Hippocampal formation (tissue), 2 donors: Measurements from ENCODE around the gene AQP10.
"Not testable (repeated sequence)": the region's sequence is repeated elsewhere in the genome, so short reads cannot be mapped to it uniquely, and the experiment has no call there.

Source experiments
- DNase-seq, 2 donors: peaks; one replicate each; lab custom pipeline; 2025; lab: John Stamatoyannopoulos, UW

The AQP10 gene

GRCh38 chr1:154324241-154324640 lies 3.3 kb downstream of the AQP10 start:
- no peak for DNase-seq

DNA sequence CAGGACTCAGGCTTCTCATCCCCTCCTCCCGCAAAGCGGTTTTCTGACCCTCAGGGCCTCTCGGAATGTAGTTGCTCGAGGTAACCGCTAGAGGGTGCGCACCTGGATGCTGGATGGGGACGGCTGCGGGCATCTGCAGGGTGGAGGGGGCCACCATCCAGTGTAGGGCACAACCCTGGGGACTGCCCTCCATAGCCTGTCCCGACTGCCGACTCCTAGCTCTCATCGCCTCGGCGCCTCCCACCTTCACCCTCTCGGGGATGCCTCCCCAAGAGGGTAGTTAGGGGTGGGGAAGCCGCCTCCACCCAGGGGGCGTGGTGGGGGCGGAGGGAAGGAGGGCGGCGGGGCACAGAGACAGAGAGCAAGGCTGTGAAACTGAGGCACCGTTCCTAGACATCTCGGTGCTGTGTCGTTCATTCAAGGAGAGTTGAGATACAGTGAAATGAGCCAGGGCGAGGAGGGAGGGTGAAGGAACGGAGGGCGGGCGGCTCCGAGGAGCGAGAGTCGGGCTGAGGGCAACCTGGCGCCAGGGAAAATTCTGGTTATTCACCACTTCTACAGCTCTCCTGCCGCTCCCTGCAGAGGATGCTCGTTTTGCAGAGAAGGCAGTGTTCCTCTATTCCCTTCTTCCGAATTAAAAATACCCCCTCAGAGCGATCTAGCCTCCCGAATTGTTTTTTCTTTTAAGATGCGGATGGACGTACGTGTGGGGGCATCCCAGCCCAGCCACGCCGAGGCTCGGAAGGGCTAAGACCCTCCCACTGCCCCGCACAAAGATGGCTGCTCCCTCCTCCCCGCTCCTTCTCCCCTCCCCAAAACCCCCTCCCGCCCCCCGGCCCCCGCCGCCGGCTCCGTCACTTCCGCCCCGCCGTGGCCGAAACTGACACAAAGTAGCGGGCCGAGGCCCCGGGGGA lies 4.0 kb downstream of the AQP10 start, which contains the start of gene ATP8B2:
Gene ATP8B2, plus strand, starts transcription at position 857 of the 914 bp plus-strand sequence. CDS start 2,617 bp downstream, outside the sequence.
- peak; percentile 37 to 68 for DNase-seq

DNA sequence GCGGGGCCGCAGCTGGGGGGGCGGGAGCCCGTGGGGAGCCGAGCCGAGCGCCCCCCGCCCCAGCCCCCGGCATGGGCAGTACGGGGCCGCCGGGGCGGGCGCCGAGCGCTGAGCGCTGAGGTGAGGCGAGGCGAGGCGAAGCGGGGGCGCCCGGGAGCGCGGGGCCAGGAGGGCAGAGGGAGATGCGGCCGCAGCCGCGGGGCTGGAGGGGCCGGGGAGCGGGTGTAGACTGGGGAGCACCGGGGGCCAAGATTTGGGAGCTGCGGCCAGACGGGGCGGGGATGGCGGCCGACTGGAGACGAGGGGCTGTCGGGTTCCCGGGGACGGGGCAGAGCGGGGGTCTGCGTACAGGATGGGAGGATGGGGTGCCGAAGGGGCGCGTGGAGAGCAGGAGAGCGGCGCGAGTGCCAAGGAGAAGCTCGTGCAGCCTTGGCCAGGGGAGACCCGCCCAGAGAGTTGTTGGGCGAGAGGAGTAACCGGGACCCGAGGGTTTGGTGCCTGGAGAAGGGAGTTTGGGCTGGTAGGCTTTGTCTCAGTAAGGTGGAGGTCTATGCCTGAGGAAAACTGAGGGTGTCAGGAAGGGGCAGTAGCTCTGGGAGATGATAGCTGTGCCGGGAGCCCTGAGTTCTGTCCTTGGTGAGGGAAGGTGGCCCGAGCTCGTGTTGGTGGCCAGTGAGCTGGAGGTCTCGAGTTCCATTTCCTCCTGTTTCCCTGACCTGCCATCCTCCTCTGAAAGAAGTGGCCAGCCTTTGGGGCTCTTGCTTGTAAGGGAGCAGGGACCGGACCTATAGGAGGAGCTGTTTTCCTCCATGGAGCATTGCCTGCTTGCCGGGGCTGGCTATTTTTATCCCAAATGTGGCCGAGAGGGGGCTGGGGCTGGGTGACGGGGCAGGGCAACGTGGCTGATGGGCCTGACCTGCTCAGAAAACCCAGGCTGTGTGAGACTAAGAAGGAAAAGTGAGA lies 5.0 kb downstream of the AQP10 start:
- peak; percentile 45 to 65 for DNase-seq

GRCh38 chr1:154326546-154327465 lies 5.9 kb downstream of the AQP10 start:
- no peak for DNase-seq

- DNase-seq = no peak
Observed at GRCh38 chr1:154327466-154328317, 6.8 kb downstream of the AQP10 start.

DNA sequence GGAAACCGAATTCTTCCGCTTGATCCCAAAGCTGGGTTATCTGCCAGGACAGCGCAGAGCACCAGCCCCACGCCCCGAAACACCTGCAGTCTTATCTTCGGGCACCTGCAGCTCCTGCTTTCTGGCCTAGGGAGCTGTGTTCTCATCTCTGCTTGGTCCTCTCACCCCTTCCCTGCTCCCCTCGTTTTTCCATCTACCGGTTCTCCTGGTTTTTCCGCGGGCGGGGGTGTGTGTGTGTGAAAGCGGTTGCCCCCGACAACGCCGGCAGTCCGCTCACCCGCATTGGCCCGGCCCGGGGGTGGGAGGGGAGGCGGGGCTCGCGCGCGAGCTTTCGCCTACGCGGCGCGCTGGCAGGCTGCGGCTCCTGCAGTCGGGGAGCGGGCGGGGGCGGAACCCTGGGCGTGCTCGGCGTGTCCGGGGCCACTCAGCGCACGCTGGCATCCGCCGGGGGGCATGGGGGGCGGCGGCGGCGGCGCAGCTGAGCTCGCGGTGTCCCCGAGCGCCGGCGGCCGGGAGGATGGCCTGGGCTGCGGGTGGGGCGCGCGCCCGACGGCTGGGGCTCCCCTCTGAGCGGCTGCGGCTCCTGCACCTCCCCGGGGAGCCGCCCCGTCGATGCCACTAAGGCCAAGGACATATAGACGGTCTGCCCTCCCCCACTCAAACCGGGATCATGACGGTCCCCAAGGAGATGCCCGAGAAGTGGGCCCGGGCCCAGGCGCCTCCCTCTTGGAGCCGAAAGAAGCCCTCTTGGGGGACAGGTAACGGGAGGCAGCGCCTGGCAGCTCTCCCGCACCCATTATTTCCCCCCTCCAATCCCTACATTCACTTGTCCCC lies 7.6 kb downstream of the AQP10 start:
- peak; percentile 65 to 75 for DNase-seq

DNA sequence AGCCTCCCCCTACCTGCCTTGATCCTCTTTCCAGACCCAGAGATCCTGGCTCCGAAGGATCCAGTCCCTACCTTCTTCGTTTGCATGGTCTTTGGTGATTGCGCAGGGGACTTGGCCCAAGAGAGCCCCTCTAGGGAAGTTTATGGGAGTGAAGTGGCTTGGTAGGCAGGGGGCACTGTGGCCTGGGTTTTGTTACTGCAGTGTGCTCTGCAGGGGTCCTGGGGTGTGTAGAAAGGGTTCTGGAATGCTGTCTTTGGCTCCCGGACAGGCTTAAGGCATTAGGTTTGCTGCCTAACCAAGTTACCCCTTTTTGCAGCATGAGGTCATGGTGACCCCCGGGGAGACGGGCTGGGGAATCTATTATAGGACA lies 8.2 kb downstream of the AQP10 start:
- no peak for DNase-seq

- peak in 1 of 2 donors; percentile 26 for DNase-seq
Observed at GRCh38 chr1:154329551-154330131, 8.7 kb downstream of the AQP10 start.

DNA sequence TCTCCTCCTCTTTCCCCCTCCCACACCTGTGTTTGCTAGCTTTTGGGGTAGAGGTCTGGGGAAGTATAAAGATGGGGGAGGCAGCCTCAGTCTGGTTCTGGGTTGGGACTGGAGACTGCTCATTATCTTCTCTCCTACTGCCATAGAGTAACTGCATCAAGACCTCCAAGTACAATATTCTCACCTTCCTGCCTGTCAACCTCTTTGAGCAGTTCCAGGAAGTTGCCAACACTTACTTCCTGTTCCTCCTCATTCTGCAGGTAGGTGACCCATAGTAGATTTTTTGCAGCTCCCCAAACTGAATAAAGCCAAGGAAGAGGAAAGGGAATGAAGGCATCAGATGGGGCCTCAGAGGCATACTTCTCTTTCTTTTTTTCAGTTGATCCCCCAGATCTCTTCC lies 9.8 kb downstream of the AQP10 start:
- no peak for DNase-seq

GRCh38 chr1:154334079-154335024 lies 13.5 kb downstream of the AQP10 start:
- no peak for DNase-seq

GRCh38 chr1:154335025-154335714 lies 14.3 kb downstream of the AQP10 start:
- DNase-seq = peak; percentile 47 to 67

DNA sequence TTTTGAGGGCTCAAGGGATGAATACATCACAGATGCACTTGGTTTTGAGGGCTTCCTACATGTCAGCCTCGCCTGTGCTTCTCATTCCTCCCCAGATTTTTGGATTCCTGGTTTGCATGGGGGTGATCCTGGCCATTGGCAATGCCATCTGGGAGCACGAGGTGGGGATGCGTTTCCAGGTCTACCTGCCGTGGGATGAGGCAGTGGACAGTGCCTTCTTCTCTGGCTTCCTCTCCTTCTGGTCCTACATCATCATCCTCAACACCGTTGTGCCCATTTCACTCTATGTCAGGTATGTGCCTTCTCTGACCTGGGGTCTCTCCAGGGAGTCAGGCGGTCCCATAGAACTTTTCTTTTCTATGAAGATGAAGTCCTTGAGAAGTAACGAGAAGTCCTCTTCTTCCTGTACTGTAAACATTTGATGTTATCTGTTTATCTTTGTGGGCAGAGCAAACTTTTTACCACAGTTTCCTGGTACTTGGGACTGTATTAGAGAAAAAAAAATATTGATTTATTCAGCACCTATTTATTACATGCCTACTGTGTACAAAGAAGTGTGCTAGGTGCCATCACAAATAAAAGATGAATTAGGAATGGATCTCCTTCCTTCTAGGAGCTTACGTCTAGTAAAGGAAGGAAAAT lies 16.5 kb downstream of the AQP10 start:
- DNase-seq = no peak

GRCh38 chr1:154338875-154339274 lies 18.0 kb downstream of the AQP10 start:
- DNase-seq = no peak

- not testable (repeated sequence) for DNase-seq
Observed at GRCh38 chr1:154341366-154341765, 20.5 kb downstream of the AQP10 start.

GRCh38 chr1:154342132-154342531 lies 21.2 kb downstream of the AQP10 start:
- DNase-seq = no peak

DNA sequence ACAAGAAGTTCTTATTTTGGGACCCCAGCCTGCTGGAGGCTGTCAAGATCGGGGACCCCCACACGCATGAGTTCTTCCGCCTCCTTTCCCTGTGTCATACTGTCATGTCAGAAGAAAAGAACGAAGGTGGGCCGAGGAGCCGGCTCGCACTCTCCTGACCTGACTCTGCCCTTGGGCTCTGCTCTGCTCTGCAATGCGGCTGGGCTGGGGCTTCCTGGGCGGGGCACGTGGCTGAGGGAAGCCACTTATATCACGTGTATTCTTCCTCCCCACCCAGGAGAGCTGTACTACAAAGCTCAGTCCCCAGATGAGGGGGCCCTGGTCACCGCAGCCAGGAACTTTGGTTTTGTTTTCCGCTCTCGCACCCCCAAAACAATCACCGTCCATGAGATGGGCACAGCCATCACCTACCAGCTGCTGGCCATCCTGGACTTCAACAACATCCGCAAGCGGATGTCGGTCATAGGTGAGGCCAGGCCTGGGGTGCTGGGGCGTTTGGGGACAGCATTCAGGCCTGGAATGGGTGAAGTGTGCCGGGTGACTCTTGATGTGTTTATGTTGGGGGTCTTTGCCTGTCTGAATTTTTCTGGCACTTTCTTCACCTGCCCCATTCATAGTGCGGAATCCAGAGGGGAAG lies 22.1 kb downstream of the AQP10 start:
- no peak for DNase-seq
